Measurements from ENCODE around the gene SMARCA4.

Gene SMARCA4

GRCh38 chr19:10960314-10961072 lies at the start of gene SMARCA4:
Gene SMARCA4, plus strand, starts transcription at chr19:10961030. Its CDS starts 23,122 bp downstream, at chr19:10984152.
- peak; percentile 100 for DNase-seq (ENCODE audit: low spot score)
- TF ChIP-seq CTCF (IDR thresholded peaks at IDR 0.05; ENCODE audit: extremely low read depth, missing control alignments) = no peak

GRCh38 chr19:10911579-10912363 lies 49.1 kb upstream of the SMARCA4 start:
- no peak for DNase-seq (ENCODE audit: low spot score)
- TF ChIP-seq CTCF (IDR thresholded peaks at IDR 0.05; ENCODE audit: extremely low read depth, missing control alignments) = no peak

GRCh38 chr19:10912619-10913018 lies 48.2 kb upstream of the SMARCA4 start:
- DNase-seq (ENCODE audit: low spot score) = no peak
- no peak for TF ChIP-seq CTCF (IDR thresholded peaks at IDR 0.05; ENCODE audit: extremely low read depth, missing control alignments)

GRCh38 chr19:10913716-10914340 lies 47.0 kb upstream of the SMARCA4 start:
- DNase-seq (ENCODE audit: low spot score) = no peak
- no peak for TF ChIP-seq CTCF (IDR thresholded peaks at IDR 0.05; ENCODE audit: extremely low read depth, missing control alignments)

GRCh38 chr19:10915130-10916091 lies 45.4 kb upstream of the SMARCA4 start:
- DNase-seq (ENCODE audit: low spot score) = no peak
- TF ChIP-seq CTCF (IDR thresholded peaks at IDR 0.05; ENCODE audit: extremely low read depth, missing control alignments) = no peak

GRCh38 chr19:10916602-10917001 lies 44.2 kb upstream of the SMARCA4 start:
- no peak for TF ChIP-seq CTCF (IDR thresholded peaks at IDR 0.05; ENCODE audit: extremely low read depth, missing control alignments)
- DNase-seq (ENCODE audit: low spot score) = no peak
